Skin epidermis (tissue), 12 donors: ENCODE data around the gene NKTR.

Experiments
- H3K27ac ChIP-seq, 21 experiments: fragments of 200-600 bp; sonication (generic) in 11 of 21; one replicate each; pipeline ENCODE4 v1.5.0; 2020; ENCODE audit warnings: mild to moderate bottlenecking in 3 of 21, inconsistent platforms in 2 of 21, moderate library complexity in 2 of 21
- H3K4me3 ChIP-seq, 7 experiments: fragments of 200-600 bp; sonication (generic) in 2 of 7; one replicate each; pipeline ENCODE4 v1.5.0; 2020; ENCODE audit warnings: inconsistent platforms in 2 of 7, mild to moderate bottlenecking in 2 of 7, moderate library complexity in 1 of 7

NKTR gene

DNA sequence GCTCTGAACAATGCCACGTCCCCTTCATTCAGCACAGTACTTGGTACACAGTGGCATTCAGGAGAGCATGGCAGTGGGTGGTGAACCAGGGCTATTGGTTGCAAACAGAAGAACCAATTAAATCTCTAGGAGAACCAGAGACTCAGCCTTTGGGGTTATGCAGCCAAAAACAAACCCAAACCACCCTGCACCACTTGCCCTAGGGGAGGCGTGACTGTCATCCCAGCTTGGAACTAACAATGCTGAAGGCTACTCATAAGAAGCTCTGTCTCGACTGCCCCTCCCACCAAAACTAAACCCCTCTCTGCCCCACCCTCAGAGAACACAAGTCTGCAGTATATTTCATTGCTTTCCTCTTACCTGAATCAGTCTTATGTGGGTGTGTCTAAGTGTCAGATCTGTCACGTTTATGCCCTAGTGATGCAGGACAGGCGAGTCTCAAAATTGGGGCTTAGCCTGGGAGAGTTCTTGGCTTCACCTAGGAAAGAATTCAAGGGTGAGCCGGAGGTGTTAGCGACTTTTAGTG lies 69.6 kb downstream of the NKTR start:
- Histone ChIP-seq H3K4me3 (no peak overlapping the region), H3K27ac (no peak overlapping the region)

DNA sequence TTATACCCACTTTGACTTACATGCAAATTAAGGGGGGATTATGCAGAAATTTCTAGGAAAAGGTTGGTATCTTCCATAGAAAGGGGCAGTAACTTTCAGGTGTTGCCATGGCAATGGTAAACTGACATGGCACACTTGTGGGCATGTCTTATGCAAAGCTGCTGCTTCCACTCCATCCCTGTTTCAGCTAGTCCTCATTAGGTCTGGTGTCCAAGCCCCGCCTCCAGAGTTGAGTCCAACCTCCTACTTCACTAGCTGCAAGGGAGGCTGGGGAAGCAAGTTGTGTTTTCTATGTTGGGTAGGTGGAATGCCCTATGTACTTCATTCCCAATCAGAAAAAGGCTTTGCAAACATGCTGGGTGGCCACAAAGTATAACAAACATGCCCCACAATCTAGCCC lies 70.2 kb downstream of the NKTR start:
- Histone ChIP-seq H3K4me3 (no peak overlapping the region), H3K27ac (no peak overlapping the region)

DNA sequence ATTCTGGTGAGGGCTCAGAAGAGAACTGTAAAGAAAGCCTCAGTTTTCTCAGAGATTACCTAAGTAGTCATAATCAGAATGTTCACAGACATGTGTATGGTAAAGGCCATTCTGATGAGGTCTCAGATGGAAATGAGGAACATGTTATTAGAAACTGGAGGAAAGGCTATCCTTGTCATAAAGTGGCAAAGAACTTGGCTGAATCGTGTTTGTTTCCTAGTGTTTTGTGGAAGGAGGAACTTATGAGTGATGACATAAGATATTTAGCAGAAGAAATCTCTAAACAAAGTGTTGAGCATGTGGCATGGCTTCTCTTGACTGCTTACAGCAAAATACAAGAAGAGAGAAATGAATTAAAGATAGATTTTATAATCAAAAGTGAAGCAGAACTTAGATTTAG lies 72.0 kb downstream of the NKTR start:
- Histone ChIP-seq H3K4me3 (no peak overlapping the region), H3K27ac (no peak overlapping the region)

DNA sequence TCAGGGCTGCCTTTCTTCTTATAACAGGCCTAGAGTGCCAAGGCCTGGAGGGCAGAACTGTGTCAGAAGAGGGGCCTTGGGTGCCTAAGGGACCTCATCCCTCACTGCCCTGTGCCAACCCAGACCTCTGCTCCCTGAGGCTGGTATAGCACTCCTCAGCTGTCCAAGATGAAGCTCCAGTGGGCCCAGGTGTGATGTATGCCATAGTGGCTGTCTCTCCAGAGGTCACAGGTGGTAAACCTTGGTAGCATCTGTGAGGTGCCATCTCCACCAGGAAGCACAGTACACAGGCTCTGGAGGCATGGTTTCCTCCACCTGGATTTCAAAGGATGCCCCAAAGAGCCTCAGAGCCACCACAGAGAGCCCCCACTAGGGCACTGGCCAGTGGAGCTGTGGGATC lies 72.6 kb downstream of the NKTR start:
- Histone ChIP-seq H3K27ac (no peak overlapping the region), H3K4me3 (no peak overlapping the region)

DNA sequence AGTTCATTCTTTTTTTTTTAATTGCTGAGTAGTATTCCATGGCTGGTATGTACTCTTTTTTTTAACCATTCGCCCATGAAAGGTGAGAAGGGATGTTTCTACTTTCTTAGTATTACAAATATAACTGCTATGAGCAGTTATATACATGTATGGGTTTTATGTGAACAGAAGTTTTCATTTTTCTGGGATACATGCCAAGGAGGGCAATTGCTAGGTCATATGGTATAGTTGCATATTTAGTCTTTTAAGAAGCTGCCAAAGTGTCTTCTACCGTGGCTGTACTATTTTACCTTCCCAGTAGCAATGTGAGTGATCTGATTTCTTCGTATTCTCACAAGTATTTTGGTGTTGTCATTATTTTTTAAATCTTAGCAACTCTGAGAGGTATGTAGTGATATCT lies 73.7 kb downstream of the NKTR start:
- Histone ChIP-seq H3K4me3 (no peak overlapping the region), H3K27ac (no peak overlapping the region)

DNA sequence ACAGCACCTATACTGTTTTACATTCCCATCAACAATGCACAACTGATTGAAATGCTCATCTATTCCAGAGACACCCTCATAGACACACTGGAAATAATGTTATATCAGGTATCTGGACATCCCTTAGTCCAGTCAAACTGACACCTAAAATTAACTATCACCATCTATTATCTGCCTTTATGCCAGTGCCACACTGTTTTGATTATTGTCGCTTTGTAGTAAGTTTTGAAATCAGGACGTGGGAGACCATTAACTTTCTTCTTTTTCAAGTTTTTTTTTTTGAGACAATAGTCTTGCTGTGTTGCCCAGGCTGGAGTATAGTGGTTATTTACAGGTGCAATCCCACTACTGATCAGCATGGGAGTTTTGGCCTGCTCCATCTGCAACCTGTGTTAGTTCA lies 75.4 kb downstream of the NKTR start:
- no peak overlapping the region for H3K4me3 ChIP-seq
- H3K27ac ChIP-seq, result no peak overlapping the region

DNA sequence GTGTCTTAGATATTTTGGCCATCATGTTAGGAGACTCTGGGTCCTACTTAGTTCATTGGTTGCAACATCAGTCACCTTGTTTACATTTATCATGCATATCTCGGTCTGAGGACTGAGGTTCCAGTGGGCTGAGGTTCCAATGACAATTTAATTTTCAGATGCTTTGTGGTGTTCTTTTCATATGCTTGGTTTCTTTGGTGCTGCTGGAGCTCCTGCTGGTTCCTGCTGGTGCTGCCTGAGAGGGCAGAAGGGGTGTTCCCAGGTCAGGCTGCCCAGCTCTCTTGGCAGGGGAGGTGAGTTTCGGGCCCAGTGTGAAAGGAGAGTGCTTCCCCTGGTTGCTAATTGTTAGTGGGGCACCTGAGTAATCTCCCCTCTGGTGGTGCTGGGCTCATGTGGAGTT lies 78.0 kb downstream of the NKTR start:
- Histone ChIP-seq H3K4me3 (no peak overlapping the region), H3K27ac (no peak overlapping the region)

DNA sequence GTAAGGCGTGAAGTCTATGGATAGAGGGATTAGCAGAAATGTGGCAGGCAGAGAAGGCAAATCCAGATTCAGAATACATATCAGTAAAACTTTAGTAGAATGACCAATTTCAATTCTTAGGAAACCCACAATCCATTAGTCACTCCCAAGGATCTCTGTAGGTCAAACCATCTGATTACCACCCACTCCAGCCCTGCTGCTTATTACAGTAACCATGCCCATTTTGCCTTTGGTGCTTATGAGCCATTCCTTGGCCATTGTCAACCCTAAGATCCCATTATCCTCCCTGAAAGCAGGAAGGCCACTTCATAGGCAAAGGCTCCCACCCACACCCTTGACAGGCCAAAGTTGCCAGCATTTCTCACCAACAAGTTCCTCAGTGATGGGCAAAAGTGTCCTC lies 79.8 kb downstream of the NKTR start:
- H3K27ac ChIP-seq, result no peak overlapping the region
- no peak overlapping the region for H3K4me3 ChIP-seq

DNA sequence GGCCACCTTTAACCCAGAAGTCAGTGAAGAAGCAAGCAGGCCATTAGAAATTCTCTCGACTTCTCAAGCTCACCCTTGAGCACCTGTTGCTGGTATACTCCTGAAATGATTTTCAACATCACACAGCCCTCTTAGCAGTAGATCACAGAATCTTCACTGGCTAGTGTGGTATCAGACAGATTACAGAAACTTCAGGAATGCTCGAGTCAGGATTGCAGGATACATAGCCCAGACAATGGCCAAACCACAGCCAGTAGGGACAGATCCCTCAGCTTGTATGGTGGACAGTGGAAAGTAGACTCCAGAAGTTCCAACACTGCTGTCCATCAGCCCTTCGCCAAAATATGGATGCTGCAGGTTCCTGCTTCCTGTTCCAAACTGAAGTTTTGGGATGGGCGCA lies 80.3 kb downstream of the NKTR start:
- Histone ChIP-seq H3K4me3 (no peak overlapping the region), H3K27ac (no peak overlapping the region)

DNA sequence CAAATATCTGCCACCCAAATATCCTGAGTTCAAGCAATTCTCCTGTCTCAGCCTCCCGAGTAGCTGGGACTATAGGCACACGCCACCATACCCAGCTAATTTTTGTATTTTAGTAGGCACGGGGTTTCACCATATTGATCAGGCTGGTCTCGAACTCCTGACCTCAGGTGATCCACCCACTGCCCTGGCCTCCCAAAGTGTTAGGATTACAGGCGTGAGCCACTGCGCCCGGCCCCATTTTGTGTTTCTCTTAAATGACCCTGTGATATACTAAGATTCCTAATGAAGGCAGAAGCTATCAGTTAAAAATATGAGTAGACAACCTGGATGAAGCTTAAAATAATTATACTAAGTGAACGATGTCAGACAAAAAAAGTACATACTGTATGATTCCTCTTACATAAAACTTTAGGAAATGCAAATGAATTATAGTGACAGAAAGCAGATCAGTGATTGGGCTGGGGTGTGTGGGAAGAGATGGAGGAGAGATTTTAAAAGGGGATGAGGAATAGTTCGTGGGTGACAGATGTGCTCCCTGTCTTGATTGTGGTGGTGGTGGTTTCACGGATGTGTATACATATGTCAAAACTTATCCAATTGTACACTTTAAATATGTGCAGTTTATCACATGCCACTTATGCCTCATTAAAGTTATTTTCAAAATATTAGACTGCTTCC lies 81.0 kb downstream of the NKTR start:
- H3K4me3 ChIP-seq, result no peak overlapping the region
- H3K27ac ChIP-seq, result no peak overlapping the region

DNA sequence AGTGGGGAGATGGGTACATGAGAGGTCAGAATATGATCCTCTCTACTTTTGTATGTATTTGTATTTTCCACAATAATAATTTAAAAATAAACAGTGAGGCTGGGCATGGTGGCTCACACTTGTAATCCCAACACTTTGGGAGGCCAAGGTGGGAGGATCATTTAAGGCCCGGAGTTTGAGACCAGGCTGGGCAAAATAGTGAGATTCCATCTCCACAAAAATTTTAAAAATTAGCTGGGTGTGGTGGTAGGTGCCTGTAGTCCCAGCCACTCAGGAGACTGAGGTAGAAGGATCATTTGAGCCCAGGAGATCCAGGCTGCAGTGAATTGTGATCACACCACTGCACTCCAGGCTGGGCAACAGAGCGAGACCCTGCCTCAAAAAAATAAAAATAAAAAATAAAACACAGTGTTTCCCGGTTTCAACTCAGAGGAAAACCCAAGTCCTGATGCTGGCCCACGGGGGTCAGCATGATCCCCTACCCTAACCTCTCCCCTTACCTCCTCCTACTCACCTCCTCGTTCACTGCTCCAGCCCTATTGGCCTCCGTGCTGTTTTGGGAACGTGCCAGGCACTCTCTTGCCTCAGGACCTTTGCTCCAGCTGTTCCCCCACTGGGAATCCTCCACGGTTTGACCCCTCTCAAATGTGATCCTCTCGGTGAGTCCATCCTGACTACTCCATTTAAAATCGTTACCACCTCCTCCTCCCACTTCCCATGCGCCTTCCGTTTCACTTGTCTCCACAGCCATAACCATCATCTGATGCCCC lies 82.0 kb downstream of the NKTR start:
- Histone ChIP-seq H3K4me3 (no peak overlapping the region), H3K27ac (no peak overlapping the region)

DNA sequence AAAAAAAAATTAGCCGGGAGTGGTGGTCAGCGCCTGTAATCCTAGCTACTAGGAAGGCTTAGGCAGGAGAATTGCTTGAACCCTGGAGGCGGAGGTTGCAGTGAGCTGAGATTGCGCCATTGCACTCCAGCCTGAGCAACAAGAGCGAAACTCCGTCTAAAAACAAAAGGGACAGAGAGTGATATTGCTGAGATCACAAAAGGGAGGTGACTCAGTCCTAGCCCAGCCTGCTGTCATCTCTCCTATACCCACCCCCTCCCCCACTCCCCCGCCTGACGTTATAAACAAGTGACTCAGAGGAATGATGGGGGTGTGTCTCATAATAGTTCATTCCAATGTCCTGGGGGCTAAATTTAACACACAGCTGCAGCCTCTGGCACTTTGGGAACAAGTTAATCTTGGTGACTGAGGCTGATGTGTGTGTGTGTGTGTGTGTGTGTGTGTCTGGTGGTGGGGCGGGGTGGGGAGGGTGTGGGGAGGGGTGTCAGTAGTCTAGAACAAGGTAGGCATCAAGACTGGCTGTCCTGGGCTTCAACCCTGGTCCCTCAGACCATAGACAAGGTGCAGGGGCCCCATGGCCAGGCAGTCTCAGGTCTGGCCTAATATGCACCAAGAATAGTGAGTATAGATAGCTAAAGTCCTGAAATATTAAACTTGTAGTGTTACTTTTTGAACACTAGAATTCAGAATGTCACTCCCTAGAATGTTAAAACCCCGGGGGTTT lies 83.6 kb downstream of the NKTR start:
- no peak overlapping the region for H3K4me3 ChIP-seq
- peak overlapping the region in 2 of 21 experiments; percentile 2 to 50 for H3K27ac ChIP-seq

DNA sequence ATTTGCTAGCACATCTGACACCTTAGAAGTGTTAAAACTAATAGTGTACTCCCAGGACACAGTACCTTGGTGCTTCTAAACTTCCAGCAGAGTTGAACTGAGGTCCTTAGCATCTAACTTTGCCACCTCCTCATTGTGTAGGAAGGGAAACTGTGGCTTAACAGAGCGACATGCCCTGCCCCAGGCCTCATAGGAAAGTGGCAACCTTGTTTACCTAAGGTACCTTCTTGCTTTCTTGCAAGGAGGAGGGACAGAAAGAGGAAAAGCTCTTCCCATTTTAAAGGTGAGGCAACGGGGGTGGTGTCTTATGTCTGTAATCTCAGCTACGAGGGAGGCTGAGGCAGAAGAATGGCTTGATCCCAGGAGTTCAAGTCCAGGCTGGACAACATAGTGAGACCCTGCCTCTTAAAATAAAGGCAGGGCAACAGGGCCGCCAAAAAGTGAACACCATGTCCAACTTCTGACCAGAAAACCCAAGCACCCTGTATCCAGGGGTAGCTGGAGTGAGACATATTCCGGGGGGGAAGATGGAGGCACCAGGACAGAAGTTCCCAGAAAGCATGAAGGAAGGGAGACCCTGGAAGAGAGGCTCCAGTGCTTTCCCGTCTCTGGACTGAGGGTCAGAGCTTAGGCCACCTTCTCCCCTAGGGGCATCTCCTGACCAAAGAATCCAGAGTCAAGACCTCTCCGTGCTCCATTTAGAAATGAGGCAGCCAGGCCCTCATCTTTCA lies 84.3 kb downstream of the NKTR start:
- Histone ChIP-seq H3K27ac (peak overlapping the region in 2 of 21 experiments; percentile 2 to 27), H3K4me3 (no peak overlapping the region)

DNA sequence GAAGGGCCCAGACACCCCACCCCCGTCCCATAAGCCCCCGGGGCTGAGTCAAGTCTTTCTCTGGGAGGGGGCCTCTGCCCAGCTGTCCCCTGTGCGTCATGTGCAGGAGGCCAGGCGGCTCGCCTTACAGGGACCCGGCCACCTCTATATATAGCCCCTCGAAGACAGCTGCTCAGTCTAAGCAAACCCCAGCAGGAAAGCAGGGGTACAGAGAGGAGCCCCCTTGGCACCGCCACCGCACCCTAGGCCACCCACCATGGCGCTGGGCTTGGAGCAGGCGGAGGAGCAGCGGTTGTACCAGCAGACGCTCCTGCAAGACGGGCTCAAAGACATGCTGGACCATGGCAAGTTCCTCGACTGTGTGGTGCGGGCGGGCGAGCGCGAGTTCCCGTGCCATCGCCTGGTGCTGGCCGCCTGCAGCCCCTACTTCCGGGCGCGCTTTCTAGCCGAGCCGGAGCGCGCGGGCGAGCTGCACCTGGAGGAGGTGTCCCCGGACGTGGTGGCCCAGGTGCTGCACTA lies 84.9 kb downstream of the NKTR start, which contains the start of gene KLHL40:
KLHL40 (plus strand) TSS at position 175 of the 519 bp plus-strand sequence; CDS start at position 257, 82 bp downstream.
- H3K27ac ChIP-seq, result peak within 1 kb of the TSS in 2 of 21 experiments; percentile 2 to 27
- H3K4me3 ChIP-seq, result peak within 1 kb of the TSS in 1 of 7 experiments; percentile 8

DNA sequence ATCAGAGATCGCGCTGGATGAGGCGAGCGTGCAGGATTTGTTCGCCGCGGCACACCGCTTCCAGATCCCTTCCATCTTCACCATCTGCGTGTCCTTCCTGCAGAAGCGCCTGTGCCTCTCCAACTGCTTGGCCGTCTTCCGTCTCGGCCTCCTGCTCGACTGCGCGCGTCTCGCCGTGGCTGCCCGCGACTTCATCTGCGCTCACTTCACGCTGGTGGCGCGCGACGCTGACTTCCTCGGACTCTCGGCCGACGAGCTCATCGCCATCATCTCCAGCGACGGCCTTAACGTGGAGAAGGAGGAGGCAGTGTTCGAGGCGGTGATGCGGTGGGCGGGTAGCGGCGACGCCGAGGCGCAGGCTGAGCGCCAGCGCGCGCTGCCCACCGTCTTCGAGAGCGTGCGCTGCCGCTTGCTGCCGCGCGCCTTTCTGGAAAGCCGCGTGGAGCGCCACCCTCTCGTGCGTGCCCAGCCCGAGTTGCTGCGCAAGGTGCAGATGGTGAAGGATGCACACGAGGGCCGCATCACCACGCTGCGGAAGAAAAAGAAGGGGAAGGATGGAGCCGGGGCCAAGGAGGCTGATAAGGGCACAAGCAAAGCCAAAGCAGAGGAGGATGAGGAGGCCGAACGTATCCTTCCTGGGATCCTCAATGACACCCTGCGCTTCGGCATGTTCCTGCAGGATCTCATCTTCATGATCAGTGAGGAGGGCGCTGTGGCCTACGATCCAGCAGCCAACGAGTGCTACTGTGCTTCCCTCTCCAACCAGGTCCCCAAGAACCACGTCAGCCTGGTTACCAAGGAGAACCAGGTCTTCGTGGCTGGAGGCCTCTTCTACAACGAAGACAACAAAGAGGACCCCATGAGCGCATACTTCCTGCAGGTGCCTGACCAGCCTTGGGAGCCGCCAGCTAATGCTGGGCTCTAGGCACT lies 85.7 kb downstream of the NKTR start:
- Histone ChIP-seq H3K4me3 (peak overlapping the region in 1 of 7 experiments; percentile 8), H3K27ac (no peak overlapping the region)

DNA sequence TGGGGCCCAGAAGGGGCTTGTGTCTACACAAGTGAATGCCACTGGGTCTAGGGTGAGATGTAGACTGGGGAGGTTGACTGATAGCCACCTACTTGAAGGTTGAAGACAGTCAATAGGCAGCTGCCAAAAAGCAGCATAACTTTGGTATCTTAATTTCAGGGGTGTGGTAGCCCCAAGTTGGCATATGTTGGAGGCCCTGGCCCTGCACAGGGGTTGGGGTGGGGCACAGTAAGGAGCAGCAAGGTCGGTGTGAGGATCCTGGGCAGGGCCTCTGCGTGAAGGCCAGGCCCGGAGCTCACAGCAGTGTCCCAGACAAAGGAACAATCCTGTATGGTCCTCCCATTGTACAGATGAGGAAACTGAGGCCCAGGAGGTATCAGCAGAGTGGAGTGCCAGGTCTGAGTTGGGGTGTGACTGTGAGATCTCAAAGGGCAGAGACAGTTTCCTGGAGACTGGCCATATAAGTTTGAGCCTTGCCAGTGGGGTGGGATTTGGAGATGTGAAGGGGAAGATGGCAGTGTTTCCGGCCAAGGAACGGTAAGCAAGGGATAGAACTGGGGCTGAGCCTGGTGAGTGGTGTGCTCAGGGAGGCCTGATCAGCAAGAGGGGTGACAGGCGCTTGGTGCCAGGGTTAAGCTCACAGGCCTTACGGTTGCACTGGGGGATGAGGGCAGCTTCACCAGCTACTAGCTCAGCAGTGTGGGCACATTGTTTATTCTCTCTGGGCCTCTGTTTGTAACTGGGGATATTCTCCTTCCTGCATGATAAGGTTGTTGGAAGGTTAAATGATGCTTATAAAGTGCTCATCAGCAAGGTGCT lies 86.6 kb downstream of the NKTR start:
- Histone ChIP-seq H3K4me3 (no peak overlapping the region), H3K27ac (no peak overlapping the region)

DNA sequence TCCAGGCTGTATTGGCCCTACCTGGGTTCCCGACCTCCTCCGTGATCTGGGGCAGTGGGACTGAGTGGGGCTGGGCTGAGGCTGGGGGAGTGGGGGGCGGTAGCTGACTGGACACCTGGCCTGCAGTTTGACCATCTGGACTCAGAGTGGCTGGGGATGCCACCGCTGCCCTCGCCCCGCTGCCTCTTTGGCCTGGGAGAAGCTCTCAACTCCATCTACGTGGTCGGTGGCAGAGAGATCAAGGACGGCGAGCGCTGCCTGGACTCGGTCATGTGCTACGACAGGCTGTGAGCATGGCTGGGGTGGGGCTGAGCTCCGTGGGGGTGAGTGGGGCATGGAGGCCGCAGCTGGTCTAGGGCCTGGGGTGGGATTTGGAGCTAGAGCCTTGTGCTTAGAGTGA lies 87.5 kb downstream of the NKTR start:
- Histone ChIP-seq H3K4me3 (no peak overlapping the region), H3K27ac (no peak overlapping the region)
